Sigmoid colon (tissue), 7 donors: ENCODE measurements around the gene HOXB6. TPM values are rescaled to one million over a fixed set of nuclear protein-coding genes. Genes with fewer than 3 reads are reported as not detected.

Experiments used
- DNase-seq: peaks from one replicate; pipeline ENCODE4 v3.0.0-alpha.2; 2019
- H3K27ac ChIP-seq, 4 donors: fragments of 200-600 bp; sonication (generic); one replicate each; pipeline ENCODE4 v1.5.1; 2016 to 2019; ENCODE audit warnings: mild to moderate bottlenecking in 1 of 4
- H3K27me3 ChIP-seq, 3 donors: fragments of 200-600 bp; sonication (generic); one replicate each; pipeline ENCODE4 v1.5.1; 2019; ENCODE audit warnings: mild to moderate bottlenecking in 1 of 3
- H3K36me3 ChIP-seq, 4 donors: fragments of 200-600 bp; sonication (generic); one replicate each; pipeline ENCODE4 v1.5.1; 2016 to 2019
- H3K4me1 ChIP-seq, 4 donors: fragments of 200-600 bp; sonication (generic); one replicate each; pipeline ENCODE4 v1.5.1; 2017 to 2019
- H3K4me3 ChIP-seq, 4 donors: fragments of 200-600 bp; sonication (generic); one replicate each; pipeline ENCODE4 v1.5.1; 2017 to 2019; ENCODE audit warnings: mild to moderate bottlenecking in 2 of 4, moderate library complexity in 1 of 4
- H3K9me3 ChIP-seq, 4 donors: fragments of 200-600 bp in 3 of 4; sonication (generic) in 3 of 4; one replicate each; pipeline versions ENCODE4 v1.5.1 to v1.6.1; 2013 to 2019
- CTCF ChIP-seq, 4 experiments: fragments of 450-650 bp in 3 of 4; fragments of 200-600 bp in 1 of 4; IDR thresholded peaks; one replicate each; pipeline ENCODE4 v1.5.1; 2016 to 2019; ENCODE audit warnings: antibody characterized with exemption in 4 of 4, mild to moderate bottlenecking in 3 of 4, moderate library complexity in 2 of 4
- EP300 ChIP-seq, 4 donors: sonication (generic); formaldehyde crosslinking; IDR thresholded peaks; one replicate each; pipeline ENCODE4 v1.6.1; 2017; ENCODE audit warnings: antibody characterized with exemption in 4 of 4
- POLR2A ChIP-seq, 2 donors: fragments of 450-650 bp; IDR thresholded peaks; one replicate each; pipeline ENCODE4 v1.6.1; 2016; ENCODE audit warnings: antibody characterized with exemption in 2 of 2, mild to moderate bottlenecking in 2 of 2, moderate library complexity in 2 of 2
- POLR2AphosphoS5 ChIP-seq, 4 donors: sonication (generic); formaldehyde crosslinking; IDR thresholded peaks; one replicate each; pipeline ENCODE4 v1.6.1; 2017; ENCODE audit warnings: antibody characterized with exemption in 4 of 4
- WGBS, 2 donors: extraction: QIAGEN DNeasy Blood & Tissue Kit; methylation state at CpG; one replicate each; pipeline ENCODE4 v1.1.7; 2013; 5-methylcytosine and 5-hydroxymethylcytosine counted together
- intact Hi-C: fragments of 100-400 bp; cut with DNase I; formaldehyde crosslinking; loops from one replicate; pipeline ENCODE4 v1.15.1; 2023
- polyA plus RNA-seq, 3 donors: library from polyadenylated mRNA; stranded (reverse); fragments of 200-250 nt; gene quantifications; one replicate each; pipeline ENCODE4 v1.2.3, GENCODE V29; 2013
- total RNA-seq, 4 donors: library from RNA; depleted of rRNA; stranded (reverse); fragments of >200 nt; gene quantifications; one replicate each; pipeline ENCODE4 v1.1.0, GENCODE V29; 2016
- donor health status: healthy with polysubstance abuse.
- donor health status: Bipolar disorder and iron deficiency.
- donor health status: healthy.

Gene HOXB6
- total and polyA plus RNA-seq, 7 donors: 6.0 to 28.5 (median 10.2) TPM

GRCh38 chr17:48636177-48637018 lies 31.6 kb upstream of the HOXB6 start:
- peak; percentile 73 for DNase-seq

GRCh38 chr17:48634493-48635208 lies 29.9 kb upstream of the HOXB6 start:
- peak; percentile 35 for DNase-seq
- Histone ChIP-seq H3K4me1 (peaks cover 0 to 16% (median 7%) of the 10 kb centered on the region in 4 donors), H3K27ac (no peak overlapping the region), H3K9me3 (no peaks in the 10 kb centered on the region), H3K27me3 (peaks cover 55 to 100% (median 94%) of the 10 kb centered on the region in 3 donors), H3K36me3 (no peaks in the 10 kb centered on the region), H3K4me3 (no peak overlapping the region)
- WGBS, 2 donors: 15 to 51% methylated on average over 20 of the region's 20 CpGs
- TF ChIP-seq EP300 (IDR thresholded peaks at IDR 0.05) (no peak), POLR2AphosphoS5 (IDR thresholded peaks at IDR 0.05) (no peak), CTCF (IDR thresholded peaks at IDR 0.05) (no peak), POLR2A (IDR thresholded peaks at IDR 0.05) (no peak)
- intact Hi-C loops: no loop called here

More at GRCh38 chr17:48636177-48637018, 31.6 kb upstream of the HOXB6 start:
- H3K4me3 ChIP-seq: no peak overlapping the region
- H3K9me3 ChIP-seq: no peaks in the 10 kb centered on the region
- peaks cover 53 to 100% (median 86%) of the 10 kb centered on the region in 3 donors for H3K27me3 ChIP-seq
- intact Hi-C loops: no loop called here
- H3K36me3 ChIP-seq: no peaks in the 10 kb centered on the region
- TF ChIP-seq POLR2AphosphoS5 (IDR thresholded peaks at IDR 0.05) (no peak), CTCF (IDR thresholded peaks at IDR 0.05) (peak in 3 of 4 experiments; percentile 15 to 31 (median 15))
- peaks cover 0 to 16% (median 7%) of the 10 kb centered on the region in 4 donors for H3K4me1 ChIP-seq
- no peak overlapping the region for H3K27ac ChIP-seq
- WGBS, 2 donors: 3 to 6% methylated on average over 39 of the region's 39 CpGs

- Histone ChIP-seq H3K36me3 (no peaks in the 10 kb centered on the region), H3K4me3 (no peak overlapping the region), H3K27ac (no peak overlapping the region), H3K9me3 (no peaks in the 10 kb centered on the region), H3K27me3 (peaks cover 69 to 100% (median 99%) of the 10 kb centered on the region in 3 donors), H3K4me1 (peaks cover 0 to 16% (median 7%) of the 10 kb centered on the region in 4 donors)
- 15 to 43% methylated on average over 35 of the region's 35 CpGs for WGBS, 2 donors
- peak; percentile 51 for DNase-seq
- no peak for TF ChIP-seq POLR2AphosphoS5 (IDR thresholded peaks at IDR 0.05)
- no peak for TF ChIP-seq POLR2A (IDR thresholded peaks at IDR 0.05)
- TF ChIP-seq CTCF (IDR thresholded peaks at IDR 0.05): no peak
- no peak for TF ChIP-seq EP300 (IDR thresholded peaks at IDR 0.05)
- intact Hi-C loops: no loop called here
Observed at GRCh38 chr17:48633266-48633677, 28.5 kb upstream of the HOXB6 start.

GRCh38 chr17:48632579-48633265 lies 27.9 kb upstream of the HOXB6 start:
- no peaks in the 10 kb centered on the region for H3K36me3 ChIP-seq
- no peak overlapping the region for H3K27ac ChIP-seq
- intact Hi-C loops: no loop called here
- peaks cover 0 to 16% (median 7%) of the 10 kb centered on the region in 4 donors for H3K4me1 ChIP-seq
- DNase-seq: peak; percentile 8
- no peak overlapping the region for H3K4me3 ChIP-seq
- TF ChIP-seq EP300 (IDR thresholded peaks at IDR 0.05) (no peak), POLR2AphosphoS5 (IDR thresholded peaks at IDR 0.05) (no peak), POLR2A (IDR thresholded peaks at IDR 0.05) (no peak), CTCF (IDR thresholded peaks at IDR 0.05) (no peak)
- H3K9me3 ChIP-seq: no peaks in the 10 kb centered on the region
- H3K27me3 ChIP-seq: peaks cover 72 to 100% (median 100%) of the 10 kb centered on the region in 3 donors
- 17 to 58% methylated on average over 7 of the region's 7 CpGs for WGBS, 2 donors
